H9 (cell line): ENCODE data around the gene SH3BP5. TPM values are rescaled to one million over a fixed set of nuclear protein-coding genes. Genes with fewer than 3 reads are reported as not detected.

Experiments
- DNase-seq: peaks from one replicate; pipeline ENCODE4 v3.0.0-alpha.2; 2017
- H2AFZ ChIP-seq: one replicate; pipeline ENCODE4 v1.6.1; 2013; ENCODE audit warnings: mild to moderate bottlenecking, low read length, control low read depth, moderate library complexity
- H2AK5ac ChIP-seq: 2 replicates; pipeline ENCODE4 v1.6.1; 2013; ENCODE audit warnings: low read length, control low read depth, mixed read lengths; ENCODE audit not compliant: insufficient read length
- H2BK120ac ChIP-seq: one replicate; pipeline ENCODE4 v1.6.1; 2013; ENCODE audit warnings: low read depth, mild to moderate bottlenecking, low read length, control low read depth, inconsistent platforms; ENCODE audit not compliant: poor library complexity, severe bottlenecking
- H2BK12ac ChIP-seq: 2 replicates; pipeline ENCODE4 v1.6.1; 2013; ENCODE audit warnings: low read length, control low read depth, mixed read lengths, low read depth; ENCODE audit not compliant: insufficient read length
- H2BK15ac ChIP-seq: 2 replicates; pipeline ENCODE4 v1.6.1; 2013; ENCODE audit warnings: low read depth, low read length, control low read depth
- H2BK20ac ChIP-seq: one replicate; pipeline ENCODE4 v1.6.1; 2013; ENCODE audit warnings: low read depth, mild to moderate bottlenecking, low read length, control low read depth, inconsistent platforms; ENCODE audit not compliant: poor library complexity, severe bottlenecking
- H2BK5ac ChIP-seq: 2 replicates; pipeline ENCODE4 v1.6.1; 2013; ENCODE audit warnings: low read length, control low read depth, mixed read lengths; ENCODE audit not compliant: insufficient read length
- H3K14ac ChIP-seq: 2 replicates; pipeline ENCODE4 v1.6.1; 2013; ENCODE audit warnings: low read length, control low read depth; ENCODE audit not compliant: insufficient read depth
- H3K18ac ChIP-seq: 2 replicates; pipeline ENCODE4 v1.6.1; 2013; ENCODE audit warnings: low read depth, mild to moderate bottlenecking, mixed read lengths, low read length, control low read depth; ENCODE audit not compliant: insufficient read length
- H3K23ac ChIP-seq: 2 replicates; pipeline ENCODE4 v1.6.1; 2013; ENCODE audit warnings: low read length, control low read depth, mixed read lengths, low read depth; ENCODE audit not compliant: insufficient read length
- H3K23me2 ChIP-seq: 2 replicates; pipeline ENCODE4 v1.6.1; 2013; ENCODE audit warnings: low read depth, mild to moderate bottlenecking, mixed read lengths, low read length, control low read depth; ENCODE audit not compliant: insufficient read length, poor library complexity, severe bottlenecking
- H3K27ac ChIP-seq: 2 replicates; pipeline ENCODE4 v1.5.1; 2013; ENCODE audit warnings: low read length, control low read depth, mixed read lengths, low read depth; ENCODE audit not compliant: insufficient read length
- H3K27me3 ChIP-seq: 2 replicates; pipeline ENCODE4 v1.6.1; 2013; ENCODE audit warnings: low read length, control low read depth, inconsistent platforms; ENCODE audit not compliant: insufficient read depth
- H3K4ac ChIP-seq: 2 replicates; pipeline ENCODE4 v1.6.1; 2013; ENCODE audit warnings: low read depth, mild to moderate bottlenecking, control low read depth, inconsistent platforms, low read length, moderate library complexity
- H3K4me1 ChIP-seq: 2 replicates; pipeline ENCODE4 v1.6.1; 2013; ENCODE audit warnings: low read length, control low read depth, inconsistent platforms; ENCODE audit not compliant: insufficient read depth
- H3K4me2 ChIP-seq: 2 replicates; pipeline ENCODE4 v1.6.1; 2013; ENCODE audit warnings: low read length, control low read depth, mixed read lengths; ENCODE audit not compliant: insufficient read length, insufficient read depth
- H3K56ac ChIP-seq: 2 replicates; pipeline ENCODE4 v1.6.1; 2013; ENCODE audit warnings: low read depth, mild to moderate bottlenecking, mixed read lengths, low read length, control low read depth; ENCODE audit not compliant: insufficient read length
- H3K79me1 ChIP-seq: 2 replicates; pipeline ENCODE4 v1.6.1; 2013; ENCODE audit warnings: low read depth, mild to moderate bottlenecking, moderate library complexity, low read length, control low read depth, inconsistent platforms; ENCODE audit not compliant: insufficient read depth, poor library complexity, severe bottlenecking
- H3K79me2 ChIP-seq: 2 replicates; pipeline ENCODE4 v1.6.1; 2013; ENCODE audit warnings: low read length, control low read depth, inconsistent platforms; ENCODE audit not compliant: insufficient read depth
- H3K9ac ChIP-seq: 2 replicates; pipeline ENCODE4 v1.6.1; 2013; ENCODE audit warnings: low read length, control low read depth, mixed read lengths; ENCODE audit not compliant: insufficient read length; ENCODE audit errors: extremely low read depth
- H3K9me3 ChIP-seq: one replicate; pipeline ENCODE4 v1.6.1; 2013; ENCODE audit warnings: low read depth, low read length, inconsistent platforms; ENCODE audit not compliant: control insufficient read depth
- H3T11ph ChIP-seq: one replicate; pipeline ENCODE4 v1.6.1; 2013; ENCODE audit warnings: mild to moderate bottlenecking, low read length, control low read depth, inconsistent platforms
- H4K20me1 ChIP-seq: one replicate; pipeline ENCODE4 v1.6.1; 2013; ENCODE audit not compliant: control insufficient read depth, insufficient read length, insufficient read depth
- H4K5ac ChIP-seq: 2 replicates; pipeline ENCODE4 v1.6.1; 2013; ENCODE audit warnings: low read depth, mild to moderate bottlenecking, mixed read lengths, low read length, control low read depth; ENCODE audit not compliant: insufficient read length
- H4K8ac ChIP-seq: replicated peaks from 2 replicates; pipeline ENCODE4 v1.6.1; 2013; ENCODE audit warnings: low read length, control low read depth, mixed read lengths, low read depth; ENCODE audit not compliant: insufficient read length
- H4K91ac ChIP-seq: 2 replicates; pipeline ENCODE4 v1.6.1; 2013; ENCODE audit warnings: low read depth, mild to moderate bottlenecking, moderate library complexity, mixed read lengths, low read length, control low read depth; ENCODE audit not compliant: insufficient read length
- H3K27ac Mint-ChIP-seq, 3 experiments: 2 replicates in 2 of 3; 3 replicates in 1 of 3; pipeline ENCODE4 v1.8.0; 2020 to 2021; ENCODE audit warnings: mixed read lengths in 3 of 3, mild to moderate bottlenecking in 1 of 3, moderate library complexity in 1 of 3
- H3K27me3 Mint-ChIP-seq: 2 replicates; pipeline ENCODE4 v1.8.0; 2021; ENCODE audit warnings: low read depth, mild to moderate bottlenecking, moderate library complexity, mixed read lengths
- H3K36me3 Mint-ChIP-seq, 3 experiments: 2 replicates in 2 of 3; 3 replicates in 1 of 3; pipeline ENCODE4 v1.8.0; 2020 to 2021; ENCODE audit warnings: low read depth in 3 of 3, mixed read lengths in 3 of 3; ENCODE audit not compliant: insufficient read depth in 1 of 3
- H3K4me1 Mint-ChIP-seq, 2 experiments: 2 replicates each; pipeline ENCODE4 v1.8.0; 2020; ENCODE audit warnings: mixed read lengths in 2 of 2
- H3K4me3 Mint-ChIP-seq, 2 experiments: 2 replicates in 1 of 2; 3 replicates in 1 of 2; pipeline ENCODE4 v1.8.0; 2020 to 2021; ENCODE audit warnings: mild to moderate bottlenecking in 2 of 2, mixed read lengths in 2 of 2, moderate library complexity in 1 of 2
- H3K9me3 Mint-ChIP-seq, 2 experiments: 2 replicates in 1 of 2; 3 replicates in 1 of 2; pipeline ENCODE4 v1.8.0; 2020; ENCODE audit warnings: mild to moderate bottlenecking in 2 of 2, mixed read lengths in 2 of 2, moderate library complexity in 1 of 2
- WGBS: extraction: QIAGEN DNeasy Blood & Tissue Kit; methylation state at CpG from one replicate; pipeline ENCODE4 v1.1.7; 2013; ENCODE audit warnings: missing lambda C conversion rate, low lambda C conversion rate, mixed read lengths; ENCODE audit not compliant: insufficient read length; ENCODE audit errors: extremely low coverage; 5-methylcytosine and 5-hydroxymethylcytosine counted together
- total RNA-seq: library from RNA; stranded (reverse); gene quantifications from 2 replicates; pipeline ENCODE4 v1.2.1, GENCODE V29; 2021
- TF ChIP-seq, protein P1 (sequence below): fragments of 200-600 bp; sonication (generic); conservative IDR thresholded peaks from 3 replicates; pipeline ENCODE4 v1.8.0; 2021; ENCODE audit warnings: antibody characterized with exemption, mild to moderate bottlenecking

The SH3BP5 gene
- total RNA-seq, 1 experiment from 2014 or later = 6.8 TPM

DNA sequence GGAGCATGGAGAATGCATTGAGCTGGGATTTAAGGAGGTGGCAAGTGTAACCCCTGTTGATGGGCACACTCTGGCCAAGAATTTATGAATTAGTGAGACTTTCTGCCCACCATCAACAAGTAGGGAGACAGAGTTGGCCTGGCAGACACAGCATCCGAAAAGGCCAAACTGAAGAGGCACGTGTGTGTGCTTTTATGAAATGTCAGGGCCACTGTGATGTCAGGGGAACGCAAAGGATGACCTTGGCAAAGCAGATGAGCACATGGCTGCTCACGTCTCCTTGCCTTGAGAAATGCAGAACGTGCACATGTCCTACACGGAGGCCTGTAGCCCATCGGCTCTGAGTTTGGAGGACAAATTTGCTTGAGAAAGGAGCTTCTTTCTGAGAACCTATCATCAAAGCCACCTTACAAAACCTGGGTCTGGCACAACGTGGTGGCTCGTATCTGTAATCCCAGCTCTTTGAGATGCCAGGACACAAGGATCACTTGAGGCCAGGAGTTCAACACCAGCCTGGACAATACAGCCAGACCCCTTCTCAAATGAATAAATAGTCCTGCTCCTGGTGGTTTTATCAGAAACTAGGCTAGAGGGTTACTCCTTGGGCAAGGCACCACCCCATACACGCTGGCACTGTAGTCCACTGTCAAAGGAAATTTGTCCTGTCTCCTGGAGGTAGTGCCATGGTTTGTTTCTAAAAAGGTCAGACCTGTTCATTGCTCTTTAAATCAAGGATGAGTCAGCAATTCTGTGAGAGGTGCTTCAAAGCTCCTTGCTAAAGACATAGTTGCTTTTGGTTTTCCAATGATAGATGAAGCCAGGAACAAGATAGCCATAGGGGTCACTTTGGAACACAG is 941 bp upstream of the SH3BP5 start:
- no peaks in the 10 kb centered on the region; the same call in 1 of the 2 replicates for H3K27me3 ChIP-seq
- H2BK5ac ChIP-seq = no peak overlapping the region
- no peak overlapping the region for H2BK120ac ChIP-seq
- no peak overlapping the region for H4K5ac ChIP-seq
- peaks cover 31% of the 10 kb centered on the region for H3K27me3 Mint-ChIP-seq
- no peaks in the 10 kb centered on the region for H3K79me1 ChIP-seq
- no CpG with 5 or more reads among the region's 10 CpGs for WGBS
- H2BK15ac ChIP-seq = no peak overlapping the region
- H3K4me2 ChIP-seq = peak overlapping the region; percentile 73
- no peak overlapping the region for H3K23ac ChIP-seq
- H3K18ac ChIP-seq = no peak overlapping the region
- no peak overlapping the region for H4K91ac ChIP-seq
- no peak overlapping the region for H2BK20ac ChIP-seq
- H3T11ph ChIP-seq = no peak overlapping the region
- no peak overlapping the region for H3K27ac Mint-ChIP-seq
- H2AFZ ChIP-seq = no peak overlapping the region
- H3K4me1 ChIP-seq = no peaks in the 10 kb centered on the region; the same call in 1 of the 2 replicates
- H3K9me3 ChIP-seq = no peaks in the 10 kb centered on the region
- H2AK5ac ChIP-seq = no peak overlapping the region
- H3K9ac ChIP-seq = peak overlapping the region; percentile 44
- no peak overlapping the region for H3K4ac ChIP-seq
- peaks cover 0 to 3% (median 2%) of the 10 kb centered on the region in 3 experiments; a peak in 3 of 7 replicates for H3K36me3 Mint-ChIP-seq
- no peaks in the 10 kb centered on the region for H4K20me1 ChIP-seq
- no peak overlapping the region for H2BK12ac ChIP-seq
- TF ChIP-seq, protein P1, sequence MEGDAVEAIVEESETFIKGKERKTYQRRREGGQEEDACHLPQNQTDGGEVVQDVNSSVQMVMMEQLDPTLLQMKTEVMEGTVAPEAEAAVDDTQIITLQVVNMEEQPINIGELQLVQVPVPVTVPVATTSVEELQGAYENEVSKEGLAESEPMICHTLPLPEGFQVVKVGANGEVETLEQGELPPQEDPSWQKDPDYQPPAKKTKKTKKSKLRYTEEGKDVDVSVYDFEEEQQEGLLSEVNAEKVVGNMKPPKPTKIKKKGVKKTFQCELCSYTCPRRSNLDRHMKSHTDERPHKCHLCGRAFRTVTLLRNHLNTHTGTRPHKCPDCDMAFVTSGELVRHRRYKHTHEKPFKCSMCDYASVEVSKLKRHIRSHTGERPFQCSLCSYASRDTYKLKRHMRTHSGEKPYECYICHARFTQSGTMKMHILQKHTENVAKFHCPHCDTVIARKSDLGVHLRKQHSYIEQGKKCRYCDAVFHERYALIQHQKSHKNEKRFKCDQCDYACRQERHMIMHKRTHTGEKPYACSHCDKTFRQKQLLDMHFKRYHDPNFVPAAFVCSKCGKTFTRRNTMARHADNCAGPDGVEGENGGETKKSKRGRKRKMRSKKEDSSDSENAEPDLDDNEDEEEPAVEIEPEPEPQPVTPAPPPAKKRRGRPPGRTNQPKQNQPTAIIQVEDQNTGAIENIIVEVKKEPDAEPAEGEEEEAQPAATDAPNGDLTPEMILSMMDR = no peak
- H3K4me1 Mint-ChIP-seq = peaks cover 28 to 33% of the 10 kb centered on the region in 2 experiments
- peak overlapping the region; percentile 7; the same call in 1 of the 2 replicates for H3K14ac ChIP-seq
- no peaks in the 10 kb centered on the region for H3K79me2 ChIP-seq
- H3K4me3 Mint-ChIP-seq = peak overlapping the region; percentile 82 to 95
- no peak for DNase-seq
- peaks cover 8% of the 10 kb centered on the region for H3K23me2 ChIP-seq
- no peak overlapping the region for H3K56ac ChIP-seq
- H3K27ac ChIP-seq = no peak overlapping the region
- H3K9me3 Mint-ChIP-seq = no peaks in the 10 kb centered on the region
- no peak overlapping the region for H4K8ac ChIP-seq
